HCT116 (cell line): ENCODE measurements around the gene CHIC1.

ENCODE experiments used
- CBX3 ChIP-seq: IDR thresholded peaks from 2 replicates; pipeline ENCODE4 v1.6.1; 2012; ENCODE audit warnings: low read depth
- CTCF ChIP-seq, 3 experiments: fragments of 200-600 bp in 1 of 3; sonication (generic) in 1 of 3; IDR thresholded peaks in 2 of 3; conservative IDR thresholded peaks in 1 of 3; 2 replicates each; pipeline ENCODE4 v1.5.1; 2012 to 2017; ENCODE audit warnings: low read depth in 2 of 3, low read length in 2 of 3, antibody characterized with exemption in 1 of 3, borderline replicate concordance in 1 of 3, control low read depth in 1 of 3, mild to moderate bottlenecking in 1 of 3, mixed read lengths in 1 of 3, mixed run types in 1 of 3, moderate library complexity in 1 of 3; ENCODE audit not compliant: insufficient read depth in 1 of 3
- ELF1 ChIP-seq: IDR thresholded peaks from 2 replicates; pipeline ENCODE4 v1.6.1; 2012; ENCODE audit warnings: low read depth, borderline replicate concordance
- MAX ChIP-seq: IDR thresholded peaks from 2 replicates; pipeline ENCODE4 v1.6.1; 2012
- POLR2A ChIP-seq: IDR thresholded peaks from 2 replicates; pipeline ENCODE4 v1.7.0; 2011; ENCODE audit warnings: borderline replicate concordance; ENCODE audit not compliant: insufficient read depth, insufficient read length; ENCODE audit errors: extremely low read depth
- REST ChIP-seq: IDR thresholded peaks from 2 replicates; pipeline ENCODE4 v1.6.1; 2012; ENCODE audit warnings: low read depth
- SP1 ChIP-seq: IDR thresholded peaks from 2 replicates; pipeline ENCODE4 v1.6.1; 2012; ENCODE audit warnings: low read depth

- TF ChIP-seq MAX = no peak
- no peak for TF ChIP-seq SP1
- TF ChIP-seq CTCF (IDR thresholded peaks at IDR 0.05 in 2 of 3, conservative IDR thresholded peaks at IDR 0.05 in 1 of 3; ENCODE audit: borderline replicate concordance in 1 of 3, insufficient read depth in 1 of 3, low read depth in 2 of 3, low read length in 2 of 3) = no peak
- TF ChIP-seq ELF1 = no peak
- TF ChIP-seq POLR2A = no peak
- no peak for TF ChIP-seq CBX3
- TF ChIP-seq REST = no peak
These were observed 14.4 kb downstream of the CHIC1 start for GRCh38 chrX:73577361-73577760.
